ENCODE results near the gene FANCC. TPM values are rescaled to one million over a fixed set of nuclear protein-coding genes. Genes with fewer than 3 reads are reported as not detected.

The FANCC gene
- total and polyA plus RNA-seq, 2 donors (not counting 1 experiment from before 2014, with no cell fraction given): 8.9 to 9.0 TPM

GRCh38 chr9:95316794-95317118 is 753 bp downstream of the FANCC start:
- H3K4me1 ChIP-seq (ENCODE audit: control insufficient read depth, extremely low read depth, insufficient read depth, low read length): peaks cover 3% of the 10 kb centered on the region
- H3K4me3 ChIP-seq (replicated peaks in 1 of 4; ENCODE audit: control extremely low read depth in 1 of 4, insufficient read depth in 1 of 4, low read depth in 3 of 4, low read length in 4 of 4): peak overlapping the region; percentile 73 to 91 (median 85)
- H4K20me1 ChIP-seq (ENCODE audit: control insufficient read depth, extremely low read depth, insufficient read depth, low read length): no peaks in the 10 kb centered on the region
- no peaks in the 10 kb centered on the region for H3K36me3 ChIP-seq (ENCODE audit: control insufficient read depth, insufficient read depth, low read length)
- H3K9me3 ChIP-seq (ENCODE audit: control insufficient read depth, insufficient read depth, low read depth, low read length): no peaks in the 10 kb centered on the region
- peak; percentile 65 to 72 for DNase-seq (ENCODE audit: low read depth in 2 of 2)
- peak overlapping the region; percentile 85 for H2AFZ ChIP-seq (ENCODE audit: low read length)
- H3K9ac ChIP-seq (ENCODE audit: insufficient read depth, low read length): peak overlapping the region; percentile 58
- no peaks in the 10 kb centered on the region for H3K27me3 ChIP-seq (ENCODE audit: control insufficient read depth, insufficient read depth, low read length)
- TF ChIP-seq CTCF (conservative IDR thresholded peaks at IDR 0.05 in 1 of 2, IDR thresholded peaks at IDR 0.05 in 1 of 2; ENCODE audit: low read depth in 1 of 2, low read length in 2 of 2) (peak in 1 of 2 donors; percentile 16), EZH2 (IDR thresholded peaks at IDR 0.05; ENCODE audit: low read length, missing control alignments) (no peak)
- peak overlapping the region; percentile 90 for H3K4me2 ChIP-seq (ENCODE audit: extremely low read depth, insufficient read depth, low read length)
- H3K79me2 ChIP-seq (ENCODE audit: control insufficient read depth, insufficient read depth, low read length): peaks cover 14% of the 10 kb centered on the region
- H3K27ac ChIP-seq (ENCODE audit: insufficient read depth, low read length): peak overlapping the region; percentile 96

GRCh38 chr9:95316274-95316673 is 1.2 kb downstream of the FANCC start:
- H3K27ac ChIP-seq (ENCODE audit: insufficient read depth, low read length): peak overlapping the region; percentile 96
- H3K9me3 ChIP-seq (ENCODE audit: control insufficient read depth, insufficient read depth, low read depth, low read length): no peaks in the 10 kb centered on the region
- H3K36me3 ChIP-seq (ENCODE audit: control insufficient read depth, insufficient read depth, low read length): no peaks in the 10 kb centered on the region
- H3K4me3 ChIP-seq (replicated peaks in 1 of 4; ENCODE audit: control extremely low read depth in 1 of 4, insufficient read depth in 1 of 4, low read depth in 3 of 4, low read length in 4 of 4): peak overlapping the region; percentile 73 to 91 (median 85)
- H3K27me3 ChIP-seq (ENCODE audit: control insufficient read depth, insufficient read depth, low read length): no peaks in the 10 kb centered on the region
- H3K79me2 ChIP-seq (ENCODE audit: control insufficient read depth, insufficient read depth, low read length): peaks cover 14% of the 10 kb centered on the region
- H3K4me2 ChIP-seq (ENCODE audit: extremely low read depth, insufficient read depth, low read length): peak overlapping the region; percentile 90
- no peaks in the 10 kb centered on the region for H4K20me1 ChIP-seq (ENCODE audit: control insufficient read depth, extremely low read depth, insufficient read depth, low read length)
- DNase-seq (ENCODE audit: low read depth in 2 of 2): no peak
- TF ChIP-seq CTCF (conservative IDR thresholded peaks at IDR 0.05 in 1 of 2, IDR thresholded peaks at IDR 0.05 in 1 of 2; ENCODE audit: low read depth in 1 of 2, low read length in 2 of 2) (no peak), EZH2 (IDR thresholded peaks at IDR 0.05; ENCODE audit: low read length, missing control alignments) (no peak)
- no peak overlapping the region for H3K9ac ChIP-seq (ENCODE audit: insufficient read depth, low read length)
- H3K4me1 ChIP-seq (ENCODE audit: control insufficient read depth, extremely low read depth, insufficient read depth, low read length): peaks cover 3% of the 10 kb centered on the region
- peak overlapping the region; percentile 10 for H2AFZ ChIP-seq (ENCODE audit: low read length)

GRCh38 chr9:95315108-95315746 is 2.3 kb downstream of the FANCC start:
- H3K9me3 ChIP-seq (ENCODE audit: control insufficient read depth, insufficient read depth, low read depth, low read length): no peaks in the 10 kb centered on the region
- no peaks in the 10 kb centered on the region for H3K27me3 ChIP-seq (ENCODE audit: control insufficient read depth, insufficient read depth, low read length)
- H3K4me2 ChIP-seq (ENCODE audit: extremely low read depth, insufficient read depth, low read length): peak overlapping the region; percentile 90
- no peak overlapping the region for H3K9ac ChIP-seq (ENCODE audit: insufficient read depth, low read length)
- H3K79me2 ChIP-seq (ENCODE audit: control insufficient read depth, insufficient read depth, low read length): peaks cover 14% of the 10 kb centered on the region
- H2AFZ ChIP-seq (ENCODE audit: low read length): no peak overlapping the region
- DNase-seq (ENCODE audit: low read depth in 2 of 2): no peak
- H3K4me1 ChIP-seq (ENCODE audit: control insufficient read depth, extremely low read depth, insufficient read depth, low read length): peaks cover 3% of the 10 kb centered on the region
- H3K36me3 ChIP-seq (ENCODE audit: control insufficient read depth, insufficient read depth, low read length): no peaks in the 10 kb centered on the region
- TF ChIP-seq EZH2 (IDR thresholded peaks at IDR 0.05; ENCODE audit: low read length, missing control alignments) (no peak), CTCF (conservative IDR thresholded peaks at IDR 0.05 in 1 of 2, IDR thresholded peaks at IDR 0.05 in 1 of 2; ENCODE audit: low read depth in 1 of 2, low read length in 2 of 2) (no peak)
- H4K20me1 ChIP-seq (ENCODE audit: control insufficient read depth, extremely low read depth, insufficient read depth, low read length): no peaks in the 10 kb centered on the region
- H3K4me3 ChIP-seq (replicated peaks in 1 of 4; ENCODE audit: control extremely low read depth in 1 of 4, insufficient read depth in 1 of 4, low read depth in 3 of 4, low read length in 4 of 4): peak overlapping the region in 1 of 4 experiments; percentile 6
- no peak overlapping the region for H3K27ac ChIP-seq (ENCODE audit: insufficient read depth, low read length)
